ENCODE results near the gene MRPL43.

DNA sequence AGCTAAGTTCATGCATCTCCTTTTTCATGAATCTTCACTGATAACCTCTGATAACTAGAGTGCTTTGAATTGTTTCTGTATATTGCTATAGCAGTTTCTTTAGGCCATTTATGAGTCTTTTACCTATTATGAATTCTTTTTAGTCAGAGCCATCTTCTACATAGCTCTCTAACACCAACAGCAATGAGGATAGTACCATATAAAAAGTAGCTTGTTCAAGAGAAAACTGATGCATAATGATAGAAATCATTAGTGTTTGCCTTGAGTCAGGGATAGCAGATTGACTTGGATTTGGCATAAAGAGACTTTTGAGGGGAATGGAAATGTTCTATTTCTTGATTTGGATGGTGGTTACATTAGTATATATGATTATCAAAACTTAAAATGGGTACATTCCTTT lies 43.8 kb downstream of the MRPL43 start:
- TF ChIP-seq CTCF (IDR thresholded peaks at IDR 0.05) (no peak), ZNF671 (CRISPR knock-in tag; IDR thresholded peaks at IDR 0.05) (no peak), MAX (CRISPR knock-in tag; IDR thresholded peaks at IDR 0.05) (no peak), NR3C1 (CRISPR knock-in tag; conservative IDR thresholded peaks at IDR 0.05; ENCODE audit: low read depth) (no peak)
- TF ChIP-seq, protein P1, sequence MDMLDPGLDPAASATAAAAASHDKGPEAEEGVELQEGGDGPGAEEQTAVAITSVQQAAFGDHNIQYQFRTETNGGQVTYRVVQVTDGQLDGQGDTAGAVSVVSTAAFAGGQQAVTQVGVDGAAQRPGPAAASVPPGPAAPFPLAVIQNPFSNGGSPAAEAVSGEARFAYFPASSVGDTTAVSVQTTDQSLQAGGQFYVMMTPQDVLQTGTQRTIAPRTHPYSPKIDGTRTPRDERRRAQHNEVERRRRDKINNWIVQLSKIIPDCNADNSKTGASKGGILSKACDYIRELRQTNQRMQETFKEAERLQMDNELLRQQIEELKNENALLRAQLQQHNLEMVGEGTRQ (CRISPR knock-in tag; IDR thresholded peaks at IDR 0.05), result no peak
